Stimulated activated CD8-positive, alpha-beta memory T cell treated with anti-CD3 and anti-CD28 coated beads, Interleukin-7, amount 100 ng/mL, for 24 hours (primary cell): ENCODE results near the gene TCTN3.
A peak's percentile ranks its signal among the peaks of the same experiment; 100 is the strongest.
"Not testable (repeated sequence)": the region's sequence is repeated elsewhere in the genome, so short reads cannot be mapped to it uniquely, and the experiment has no call there.

Experiments used
- DNase-seq: peaks from one replicate; pipeline ENCODE4 v3.0.0-alpha.2; 2020; ENCODE audit warnings: low read depth

TCTN3 gene

GRCh38 chr10:95693668-95694534 lies at the start of gene TCTN3:
TCTN3 (minus strand) TSS chr10:95693927; CDS start chr10:95693899, 28 bp downstream.
- DNase-seq, result peak; percentile 86

GRCh38 chr10:95742962-95743535 lies 49.3 kb upstream of the TCTN3 start:
- DNase-seq, result no peak

GRCh38 chr10:95742485-95742884 lies 48.8 kb upstream of the TCTN3 start:
- DNase-seq, result no peak

- DNase-seq, result no peak
Observed at GRCh38 chr10:95741807-95742467, 48.2 kb upstream of the TCTN3 start.

- DNase-seq, result no peak
Observed at GRCh38 chr10:95739056-95739455, 45.3 kb upstream of the TCTN3 start.

GRCh38 chr10:95732907-95733306 lies 39.2 kb upstream of the TCTN3 start:
- DNase-seq, result not testable (repeated sequence)

- DNase-seq, result no peak
Observed at GRCh38 chr10:95730233-95730632, 36.5 kb upstream of the TCTN3 start.

GRCh38 chr10:95729323-95730055 lies 35.8 kb upstream of the TCTN3 start:
- no peak for DNase-seq

- DNase-seq, result no peak
Observed at GRCh38 chr10:95728526-95728925, 34.8 kb upstream of the TCTN3 start.

- not testable (repeated sequence) for DNase-seq
Observed at GRCh38 chr10:95722496-95722895, 28.8 kb upstream of the TCTN3 start.

GRCh38 chr10:95720745-95721144 lies 27.0 kb upstream of the TCTN3 start:
- DNase-seq, result not testable (repeated sequence)

GRCh38 chr10:95716866-95717265 lies 23.1 kb upstream of the TCTN3 start:
- no peak for DNase-seq

- DNase-seq, result no peak
Observed at GRCh38 chr10:95716466-95716865, 22.7 kb upstream of the TCTN3 start.

- DNase-seq, result no peak
Observed at GRCh38 chr10:95711492-95711891, 17.8 kb upstream of the TCTN3 start.

- no peak for DNase-seq
Observed at GRCh38 chr10:95706990-95707389, 13.3 kb upstream of the TCTN3 start.

GRCh38 chr10:95706573-95706972 lies 12.8 kb upstream of the TCTN3 start:
- DNase-seq, result no peak

GRCh38 chr10:95698415-95698814 lies 4.7 kb upstream of the TCTN3 start:
- no peak for DNase-seq

GRCh38 chr10:95697429-95697828 lies 3.7 kb upstream of the TCTN3 start:
- no peak for DNase-seq

GRCh38 chr10:95694665-95695064 lies 938 bp upstream of the TCTN3 start:
- DNase-seq, result no peak

- no peak for DNase-seq
Observed at GRCh38 chr10:95693071-95693667, 558 bp downstream of the TCTN3 start.

- DNase-seq, result no peak
Observed at GRCh38 chr10:95691281-95691680, 2.4 kb downstream of the TCTN3 start.

- no peak for DNase-seq
Observed at GRCh38 chr10:95688648-95689047, 5.1 kb downstream of the TCTN3 start.
